ENCODE data around the gene CSMD2.

Gene CSMD2

DNA sequence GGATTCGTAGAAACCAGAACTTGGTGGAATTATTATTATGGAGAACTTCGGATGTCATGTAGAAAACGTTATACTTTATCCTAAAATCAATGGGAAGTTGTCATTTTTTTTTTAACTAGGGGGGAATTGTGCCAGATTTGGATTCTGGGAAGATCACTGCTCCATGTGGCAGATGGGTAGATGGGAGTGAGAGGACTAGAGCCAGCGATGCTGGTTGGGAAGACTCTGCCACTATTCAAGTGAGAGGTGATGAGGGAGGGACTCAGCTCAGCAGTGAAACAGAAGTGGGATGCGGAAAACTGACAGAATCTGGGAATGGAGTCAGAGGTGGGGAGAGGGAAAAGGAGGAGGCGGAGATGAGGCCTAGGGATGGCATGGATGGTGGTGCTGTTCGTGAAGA, 382.3 kb downstream of the CSMD2 start:
- H3K9me3 ChIP-seq (ENCODE audit: control insufficient read depth, insufficient read depth, low read length), result no peaks in the 10 kb centered on the region
- H3K4me1 ChIP-seq (ENCODE audit: insufficient read depth, low read length), result no peaks in the 10 kb centered on the region
- no peaks in the 10 kb centered on the region; the same call in 1 of the 2 replicates for H3K36me3 ChIP-seq (ENCODE audit: insufficient read depth, low read length)
- no peak overlapping the region for H3K9ac ChIP-seq (ENCODE audit: low read depth, low read length)

DNA sequence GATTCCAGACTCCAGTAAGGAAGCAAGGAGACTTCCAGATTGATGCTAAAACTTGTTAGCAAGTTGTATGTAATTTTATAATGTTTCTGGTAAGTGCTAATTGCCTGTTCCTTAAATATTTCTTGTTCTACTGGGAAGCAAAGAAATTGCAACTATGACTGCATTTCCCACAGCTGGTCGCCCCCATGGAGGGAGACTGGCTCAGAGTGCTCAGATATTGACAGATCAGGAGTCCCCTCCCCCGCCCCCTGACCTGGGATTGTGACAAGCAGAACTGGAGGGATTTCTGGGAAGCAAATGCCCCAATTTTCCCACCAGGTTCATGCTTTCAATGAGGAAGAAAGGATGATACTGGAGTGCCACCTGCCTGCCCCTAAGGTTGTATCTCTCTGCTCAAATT, 383.4 kb downstream of the CSMD2 start:
- H3K36me3 ChIP-seq (ENCODE audit: insufficient read depth, low read length), result no peaks in the 10 kb centered on the region; the same call in 1 of the 2 replicates
- H3K9ac ChIP-seq (ENCODE audit: low read depth, low read length), result no peak overlapping the region
- no peaks in the 10 kb centered on the region for H3K9me3 ChIP-seq (ENCODE audit: control insufficient read depth, insufficient read depth, low read length)
- H3K4me1 ChIP-seq (ENCODE audit: insufficient read depth, low read length), result no peaks in the 10 kb centered on the region

DNA sequence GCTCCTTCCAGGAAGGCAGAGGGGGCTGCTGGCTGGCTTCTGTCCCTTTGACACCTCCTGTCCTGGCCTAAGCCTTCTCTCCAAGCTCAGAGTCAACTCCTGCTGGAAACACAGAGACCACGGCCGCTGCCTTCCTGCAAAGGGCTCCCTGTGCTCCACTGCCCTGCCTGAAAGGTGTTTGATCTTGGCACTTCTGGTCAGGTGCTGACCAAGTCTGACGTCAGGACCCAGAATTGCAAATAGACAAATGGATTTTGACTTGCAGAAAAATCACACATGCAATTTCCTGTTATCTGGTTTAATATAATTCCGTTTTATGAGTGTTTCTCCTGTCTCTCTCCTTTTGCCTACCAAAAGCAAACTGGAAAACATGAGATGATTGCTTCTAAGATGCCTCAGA, 387.7 kb downstream of the CSMD2 start:
- no peaks in the 10 kb centered on the region for H3K36me3 ChIP-seq (ENCODE audit: insufficient read depth, low read length)
- no peaks in the 10 kb centered on the region for H3K4me1 ChIP-seq (ENCODE audit: insufficient read depth, low read length)
- no peaks in the 10 kb centered on the region for H3K9me3 ChIP-seq (ENCODE audit: control insufficient read depth, insufficient read depth, low read length)
- H3K9ac ChIP-seq (ENCODE audit: low read depth, low read length), result no peak overlapping the region

DNA sequence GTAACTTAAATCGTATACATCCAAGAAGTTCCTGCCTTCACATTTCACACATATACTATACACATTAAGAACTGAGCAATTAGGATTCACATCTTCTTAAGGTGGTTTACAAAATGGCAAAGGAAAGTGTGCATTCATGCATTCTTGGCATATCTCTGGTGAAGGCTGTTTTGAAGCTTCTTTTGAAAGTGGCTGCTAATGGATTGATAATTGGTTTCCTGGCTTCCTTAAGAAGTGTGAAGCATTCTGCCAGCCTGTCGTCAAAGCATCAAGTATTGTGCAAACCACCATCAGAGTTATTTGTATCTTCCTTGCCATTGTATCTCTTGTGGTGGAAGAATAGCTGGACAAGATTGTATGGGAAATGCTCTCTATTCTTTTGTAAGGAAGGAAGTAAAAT, 396.2 kb downstream of the CSMD2 start:
- Histone ChIP-seq H3K9me3 (ENCODE audit: control insufficient read depth, insufficient read depth, low read length) (no peaks in the 10 kb centered on the region), H3K36me3 (ENCODE audit: insufficient read depth, low read length) (no peaks in the 10 kb centered on the region), H3K9ac (ENCODE audit: low read depth, low read length) (no peak overlapping the region), H3K4me1 (ENCODE audit: insufficient read depth, low read length) (no peaks in the 10 kb centered on the region)

DNA sequence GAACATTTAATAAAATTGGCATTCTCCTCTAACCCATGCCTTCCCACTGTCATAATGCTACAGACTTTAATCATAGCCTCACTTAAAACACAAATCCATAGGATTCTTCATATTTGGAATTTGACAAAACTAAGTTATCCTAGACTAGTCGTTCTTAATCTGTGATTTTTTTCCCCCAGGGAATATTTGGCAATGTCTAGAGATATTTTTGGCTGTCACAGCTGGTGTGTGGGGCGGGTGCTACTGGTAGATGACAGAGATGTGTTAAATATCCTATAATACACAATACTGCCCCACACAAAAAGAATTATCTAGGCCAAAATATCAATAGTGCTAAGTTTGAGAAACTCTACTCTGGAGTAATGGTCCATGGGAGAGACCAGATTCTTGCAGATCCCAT, 396.9 kb downstream of the CSMD2 start:
- H3K36me3 ChIP-seq (ENCODE audit: insufficient read depth, low read length), result no peaks in the 10 kb centered on the region
- H3K4me1 ChIP-seq (ENCODE audit: insufficient read depth, low read length), result no peaks in the 10 kb centered on the region
- H3K9me3 ChIP-seq (ENCODE audit: control insufficient read depth, insufficient read depth, low read length), result no peaks in the 10 kb centered on the region
- H3K9ac ChIP-seq (ENCODE audit: low read depth, low read length), result no peak overlapping the region

- no peak overlapping the region for H3K9ac ChIP-seq (ENCODE audit: low read depth, low read length)
- H3K4me1 ChIP-seq (ENCODE audit: insufficient read depth, low read length), result no peaks in the 10 kb centered on the region
- H3K9me3 ChIP-seq (ENCODE audit: control insufficient read depth, insufficient read depth, low read length), result no peaks in the 10 kb centered on the region
- H3K36me3 ChIP-seq (ENCODE audit: insufficient read depth, low read length), result no peaks in the 10 kb centered on the region; the same call in 1 of the 2 replicates
Observed at GRCh38 chr1:33764149-33764548, 400.9 kb downstream of the CSMD2 start.

- H3K9me3 ChIP-seq (ENCODE audit: control insufficient read depth, insufficient read depth, low read length), result no peaks in the 10 kb centered on the region
- no peaks in the 10 kb centered on the region for H3K4me1 ChIP-seq (ENCODE audit: insufficient read depth, low read length)
- no peak overlapping the region for H3K9ac ChIP-seq (ENCODE audit: low read depth, low read length)
- no peaks in the 10 kb centered on the region; the same call in 1 of the 2 replicates for H3K36me3 ChIP-seq (ENCODE audit: insufficient read depth, low read length)
Observed at GRCh38 chr1:33763406-33763805, 401.6 kb downstream of the CSMD2 start.

GRCh38 chr1:33762962-33763361, 402.1 kb downstream of the CSMD2 start:
- no peaks in the 10 kb centered on the region for H3K4me1 ChIP-seq (ENCODE audit: insufficient read depth, low read length)
- H3K9ac ChIP-seq (ENCODE audit: low read depth, low read length), result no peak overlapping the region
- H3K36me3 ChIP-seq (ENCODE audit: insufficient read depth, low read length), result no peaks in the 10 kb centered on the region; the same call in 1 of the 2 replicates
- no peaks in the 10 kb centered on the region for H3K9me3 ChIP-seq (ENCODE audit: control insufficient read depth, insufficient read depth, low read length)

- Histone ChIP-seq H3K9me3 (ENCODE audit: control insufficient read depth, insufficient read depth, low read length) (no peaks in the 10 kb centered on the region), H3K4me1 (ENCODE audit: insufficient read depth, low read length) (no peaks in the 10 kb centered on the region), H3K9ac (ENCODE audit: low read depth, low read length) (no peak overlapping the region), H3K36me3 (ENCODE audit: insufficient read depth, low read length) (no peaks in the 10 kb centered on the region; the same call in 1 of the 2 replicates)
Observed at GRCh38 chr1:33762109-33762830, 402.8 kb downstream of the CSMD2 start.

DNA sequence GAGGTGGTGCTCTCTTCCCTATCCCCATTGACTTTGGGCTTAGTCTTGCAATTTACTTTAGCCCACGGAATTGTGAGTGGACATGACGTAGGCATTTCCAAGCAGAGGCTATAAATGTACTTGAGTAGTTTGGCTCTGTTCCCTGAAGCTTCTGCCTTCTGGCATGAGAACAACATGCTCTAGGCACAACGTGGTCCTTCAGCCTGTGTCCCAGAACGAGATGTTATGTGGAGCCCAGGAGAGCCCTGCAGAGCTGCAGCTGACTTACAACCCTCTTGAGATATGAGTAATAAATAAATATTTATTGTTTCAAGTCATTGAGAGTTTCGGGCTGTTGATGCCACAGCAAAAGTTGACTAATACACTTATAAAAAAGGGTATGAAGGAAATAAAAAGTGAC, 406.3 kb downstream of the CSMD2 start:
- no peaks in the 10 kb centered on the region; the same call in 1 of the 2 replicates for H3K36me3 ChIP-seq (ENCODE audit: insufficient read depth, low read length)
- no peaks in the 10 kb centered on the region for H3K4me1 ChIP-seq (ENCODE audit: insufficient read depth, low read length)
- H3K9ac ChIP-seq (ENCODE audit: low read depth, low read length), result no peak overlapping the region
- H3K9me3 ChIP-seq (ENCODE audit: control insufficient read depth, insufficient read depth, low read length), result no peaks in the 10 kb centered on the region

GRCh38 chr1:33753087-33753856, 411.8 kb downstream of the CSMD2 start:
- Histone ChIP-seq H3K36me3 (ENCODE audit: insufficient read depth, low read length) (no peaks in the 10 kb centered on the region), H3K4me1 (ENCODE audit: insufficient read depth, low read length) (no peaks in the 10 kb centered on the region), H3K9me3 (ENCODE audit: control insufficient read depth, insufficient read depth, low read length) (peaks cover 7% of the 10 kb centered on the region; the same call in 1 of the 2 replicates), H3K9ac (ENCODE audit: low read depth, low read length) (no peak overlapping the region)

GRCh38 chr1:33745942-33746341, 419.1 kb downstream of the CSMD2 start:
- H3K36me3 ChIP-seq (ENCODE audit: insufficient read depth, low read length), result no peaks in the 10 kb centered on the region
- H3K4me1 ChIP-seq (ENCODE audit: insufficient read depth, low read length), result no peaks in the 10 kb centered on the region
- no peaks in the 10 kb centered on the region for H3K9me3 ChIP-seq (ENCODE audit: control insufficient read depth, insufficient read depth, low read length)
- H3K9ac ChIP-seq (ENCODE audit: low read depth, low read length), result no peak overlapping the region

DNA sequence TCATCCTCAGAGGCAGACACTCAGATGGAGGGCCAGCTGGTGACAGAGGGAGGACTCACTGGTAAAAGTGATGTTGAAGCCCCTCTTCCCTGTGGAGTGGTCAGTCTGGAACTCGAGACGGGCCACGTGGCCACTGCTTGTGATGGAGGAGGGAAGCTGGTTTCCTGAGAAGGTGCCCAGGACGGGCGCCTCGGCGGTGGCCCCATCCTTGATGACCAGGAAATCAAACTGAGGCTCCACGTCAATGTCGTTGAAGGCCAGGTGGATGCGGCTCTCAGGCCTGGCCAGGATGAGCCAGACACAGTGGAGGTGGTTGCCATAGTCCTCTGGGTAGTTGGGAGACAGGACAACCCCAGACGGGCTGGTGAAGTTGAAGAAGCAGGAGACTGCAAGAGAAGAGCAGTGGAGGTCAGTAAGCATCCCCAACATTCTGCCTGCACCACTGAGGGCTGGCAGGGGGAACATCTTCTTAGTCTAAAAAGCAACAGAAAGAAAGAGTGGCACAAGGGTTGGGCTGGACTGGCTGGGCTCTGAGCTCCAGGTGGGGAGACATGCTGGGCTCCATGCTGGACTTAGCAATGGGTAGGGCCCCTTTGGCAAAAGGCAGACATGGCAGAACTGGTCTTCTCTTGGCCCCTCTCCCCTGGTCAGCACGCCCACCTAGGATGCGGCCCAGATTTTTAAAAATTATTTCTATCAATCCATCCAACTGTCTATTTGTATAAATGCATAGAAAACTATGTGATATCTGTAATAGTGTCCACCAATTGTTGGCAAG, 421.6 kb downstream of the CSMD2 start:
- no peaks in the 10 kb centered on the region for H3K36me3 ChIP-seq (ENCODE audit: insufficient read depth, low read length)
- no peak overlapping the region for H3K9ac ChIP-seq (ENCODE audit: low read depth, low read length)
- no peaks in the 10 kb centered on the region for H3K4me1 ChIP-seq (ENCODE audit: insufficient read depth, low read length)
- no peaks in the 10 kb centered on the region for H3K9me3 ChIP-seq (ENCODE audit: control insufficient read depth, insufficient read depth, low read length)

- H3K36me3 ChIP-seq (ENCODE audit: insufficient read depth, low read length), result no peaks in the 10 kb centered on the region
- no peaks in the 10 kb centered on the region for H3K9me3 ChIP-seq (ENCODE audit: control insufficient read depth, insufficient read depth, low read length)
- no peaks in the 10 kb centered on the region for H3K4me1 ChIP-seq (ENCODE audit: insufficient read depth, low read length)
- H3K9ac ChIP-seq (ENCODE audit: low read depth, low read length), result no peak overlapping the region
Observed at GRCh38 chr1:33742663-33743062, 422.4 kb downstream of the CSMD2 start.

All from ES-I3 (cell line).